Measurements from ENCODE around the gene NTMT1. TPM values are rescaled to one million over a fixed set of nuclear protein-coding genes. Genes with fewer than 3 reads are reported as not detected.
A peak's percentile ranks its signal among the peaks of the same experiment; 100 is the strongest.

The NTMT1 gene
- polyA plus RNA-seq, 6 donors from 2014 or later: 30.3 to 57.7 (median 35.4) TPM

DNA sequence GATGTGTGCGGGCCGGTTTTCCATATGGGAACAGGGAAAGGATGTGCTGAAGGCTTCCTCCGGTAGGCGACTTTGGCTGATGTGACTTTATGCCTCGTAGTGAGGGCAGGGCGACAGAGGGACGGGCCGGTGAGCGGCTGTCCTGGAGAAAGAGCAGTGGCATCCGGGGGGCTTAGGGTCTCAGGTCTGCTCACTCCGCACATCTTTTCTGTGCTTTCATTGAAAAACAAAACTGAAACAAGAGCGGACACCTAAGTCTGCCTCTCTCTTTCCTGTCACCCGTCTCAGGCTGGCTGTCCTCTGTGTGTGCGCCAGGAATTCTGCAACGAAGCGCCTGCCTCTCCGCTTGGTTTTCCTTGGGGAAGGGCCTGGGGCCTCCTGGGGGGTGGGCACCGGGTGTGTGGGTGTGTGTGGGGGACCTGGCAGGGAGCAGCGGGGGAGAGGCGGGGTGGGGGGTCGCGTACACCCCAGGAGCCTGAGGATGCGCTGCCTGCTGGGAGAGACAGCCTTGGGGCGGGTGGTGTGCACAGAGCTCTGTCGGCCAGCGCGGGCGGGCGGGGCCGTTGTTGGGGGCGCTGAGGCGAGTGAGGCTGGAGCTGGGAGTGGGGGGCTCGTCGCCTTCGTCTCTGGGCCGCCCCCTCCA, 38.9 kb downstream of the NTMT1 start:
- Mint-ChIP-seq H3K4me1 (peaks cover 6 to 9% (median 8%) of the 10 kb centered on the region in 3 donors), H3K36me3 (no peaks in the 10 kb centered on the region), H3K27ac (peak overlapping the region in 3 of 6 donors; percentile 44 to 66 (median 45)), H3K9me3 (no peaks in the 10 kb centered on the region), H3K4me3 (peak overlapping the region; percentile 74 to 90 (median 82)), H3K27me3 (peaks cover 19 to 59% (median 30%) of the 10 kb centered on the region in 3 donors)
- DNase-seq: no peak
- ATAC-seq (ENCODE audit: low read depth in 2 of 2): peak; percentile 56 to 63

- Mint-ChIP-seq H3K9me3 (no peaks in the 10 kb centered on the region), H3K36me3 (no peaks in the 10 kb centered on the region), H3K4me1 (peaks cover 6 to 9% (median 8%) of the 10 kb centered on the region in 3 donors), H3K27me3 (peaks cover 22 to 62% (median 34%) of the 10 kb centered on the region in 3 donors), H3K4me3 (peak within 1 kb of the TSS; percentile 74 to 90 (median 82)), H3K27ac (peak within 1 kb of the TSS in 3 of 6 donors; percentile 44 to 66 (median 45))
- DNase-seq (peak; percentile 11), ATAC-seq (ENCODE audit: low read depth in 2 of 2) (peak; percentile 63 to 65)
These were observed 39.4 kb downstream of the NTMT1 start, which contains the start of gene PRRX2 for GRCh38 chr9:129665389-129665775. PRRX2 (plus strand) TSS chr9:129665647; CDS start chr9:129665868, 221 bp downstream.

GRCh38 chr9:129665814-129666520, 40.0 kb downstream of the NTMT1 start:
- Mint-ChIP-seq H3K36me3 (no peaks in the 10 kb centered on the region), H3K27me3 (peaks cover 17 to 59% (median 32%) of the 10 kb centered on the region in 3 donors), H3K9me3 (no peaks in the 10 kb centered on the region), H3K4me3 (peak overlapping the region in 6 of 8 donors; percentile 30 to 82 (median 57)), H3K27ac (no peak overlapping the region), H3K4me1 (peaks cover 6 to 9% (median 8%) of the 10 kb centered on the region in 3 donors)
- DNase-seq (no peak), ATAC-seq (ENCODE audit: low read depth in 2 of 2) (peak in 1 of 2 donors; percentile 9)

DNA sequence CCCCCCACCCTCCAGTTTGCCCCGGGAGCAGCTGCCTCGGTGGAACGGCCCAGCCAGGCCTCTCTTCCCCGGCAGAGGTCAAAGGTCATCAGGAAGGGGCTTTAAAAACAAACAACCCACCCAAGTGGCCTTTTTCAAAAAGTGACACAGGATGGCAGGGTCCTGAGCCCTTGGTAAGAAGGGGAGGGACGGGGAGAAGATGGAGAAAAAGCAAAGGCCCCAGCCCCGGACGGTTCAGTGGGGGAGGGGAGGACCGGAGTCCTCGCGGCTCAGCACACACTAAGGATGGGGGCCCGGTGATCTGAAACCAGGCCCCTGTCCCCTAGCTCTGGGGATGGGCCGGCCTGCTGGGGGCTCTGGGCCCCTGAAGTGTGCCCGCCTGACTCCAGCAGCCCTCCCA, 40.6 kb downstream of the NTMT1 start:
- no peaks in the 10 kb centered on the region for H3K36me3 Mint-ChIP-seq
- no peak for ATAC-seq (ENCODE audit: low read depth in 2 of 2)
- no peaks in the 10 kb centered on the region for H3K9me3 Mint-ChIP-seq
- DNase-seq: no peak
- H3K4me1 Mint-ChIP-seq: peaks cover 6 to 9% (median 8%) of the 10 kb centered on the region in 3 donors
- peaks cover 15 to 57% (median 26%) of the 10 kb centered on the region in 3 donors for H3K27me3 Mint-ChIP-seq
- H3K27ac Mint-ChIP-seq: no peak overlapping the region
- peak overlapping the region in 1 of 8 donors; percentile 11 for H3K4me3 Mint-ChIP-seq

- peak overlapping the region in 1 of 8 donors; percentile 2 for H3K4me3 Mint-ChIP-seq
- no peaks in the 10 kb centered on the region for H3K9me3 Mint-ChIP-seq
- no peaks in the 10 kb centered on the region for H3K36me3 Mint-ChIP-seq
- no peak overlapping the region for H3K27ac Mint-ChIP-seq
- no peak for ATAC-seq (ENCODE audit: low read depth in 2 of 2)
- DNase-seq: no peak
- H3K27me3 Mint-ChIP-seq: peaks cover 15 to 63% (median 26%) of the 10 kb centered on the region in 3 donors
- H3K4me1 Mint-ChIP-seq: peaks cover 6 to 9% (median 8%) of the 10 kb centered on the region in 3 donors
These were observed 41.4 kb downstream of the NTMT1 start for GRCh38 chr9:129667378-129667777.

DNA sequence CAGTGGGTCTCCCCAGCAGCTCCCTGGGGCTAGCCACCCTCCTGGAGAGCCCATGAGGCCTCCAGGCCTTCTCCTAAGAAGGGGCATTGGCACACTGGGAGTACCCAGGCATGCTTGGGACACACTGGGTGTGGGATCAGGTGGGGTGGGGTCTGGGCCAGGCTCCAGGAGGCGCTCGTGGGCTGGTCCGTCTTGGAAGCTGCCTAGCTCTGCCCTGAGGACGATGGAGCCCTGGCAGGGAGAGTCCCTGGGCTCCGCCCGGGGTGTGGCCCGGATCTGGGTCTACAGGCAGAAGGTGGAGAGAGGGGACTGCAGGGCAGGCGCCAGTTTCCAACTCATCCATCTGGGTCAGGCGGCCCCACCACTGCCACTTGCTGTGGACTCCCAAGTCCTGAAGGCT, 41.9 kb downstream of the NTMT1 start:
- Mint-ChIP-seq H3K4me1 (peaks cover 6 to 9% (median 8%) of the 10 kb centered on the region in 3 donors), H3K9me3 (no peaks in the 10 kb centered on the region), H3K27ac (no peak overlapping the region), H3K36me3 (no peaks in the 10 kb centered on the region), H3K27me3 (peaks cover 10 to 63% (median 26%) of the 10 kb centered on the region in 3 donors), H3K4me3 (peak overlapping the region in 1 of 8 donors; percentile 61)
- DNase-seq: no peak
- no peak for ATAC-seq (ENCODE audit: low read depth in 2 of 2)

DNA sequence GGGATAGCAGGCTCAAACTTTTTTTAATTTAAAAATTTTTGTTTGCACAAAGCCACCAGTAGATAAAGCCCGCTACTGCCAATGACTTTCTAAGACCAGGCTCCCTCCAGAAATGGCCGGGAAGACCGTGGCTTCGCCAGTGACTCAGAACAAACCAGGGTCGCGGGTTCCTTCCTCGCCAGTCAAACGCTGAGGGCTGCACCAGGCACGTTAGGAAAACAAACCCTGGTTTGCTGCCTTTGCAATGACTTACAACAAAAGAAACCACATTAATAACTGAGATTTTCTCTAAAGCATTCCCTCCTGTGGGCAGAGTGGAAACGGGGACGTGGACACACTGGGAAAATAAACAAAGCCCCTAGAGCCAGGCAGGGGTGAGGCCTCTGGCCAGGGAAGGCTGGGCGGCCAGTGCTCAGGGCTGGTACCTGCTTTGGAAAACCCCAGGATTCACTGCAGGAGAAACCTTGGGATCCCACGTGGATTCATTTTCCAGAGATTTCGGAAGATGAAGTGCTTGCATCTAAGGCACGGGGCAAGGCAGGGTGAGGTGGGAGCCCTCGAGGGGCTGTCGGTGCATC, 43.3 kb downstream of the NTMT1 start:
- Mint-ChIP-seq H3K36me3 (no peaks in the 10 kb centered on the region), H3K9me3 (no peaks in the 10 kb centered on the region), H3K4me1 (peaks cover 6 to 9% (median 8%) of the 10 kb centered on the region in 3 donors), H3K27me3 (peaks cover 10 to 61% (median 26%) of the 10 kb centered on the region in 3 donors), H3K27ac (no peak overlapping the region), H3K4me3 (no peak overlapping the region)
- ATAC-seq (ENCODE audit: low read depth in 2 of 2): no peak
- no peak for DNase-seq

DNA sequence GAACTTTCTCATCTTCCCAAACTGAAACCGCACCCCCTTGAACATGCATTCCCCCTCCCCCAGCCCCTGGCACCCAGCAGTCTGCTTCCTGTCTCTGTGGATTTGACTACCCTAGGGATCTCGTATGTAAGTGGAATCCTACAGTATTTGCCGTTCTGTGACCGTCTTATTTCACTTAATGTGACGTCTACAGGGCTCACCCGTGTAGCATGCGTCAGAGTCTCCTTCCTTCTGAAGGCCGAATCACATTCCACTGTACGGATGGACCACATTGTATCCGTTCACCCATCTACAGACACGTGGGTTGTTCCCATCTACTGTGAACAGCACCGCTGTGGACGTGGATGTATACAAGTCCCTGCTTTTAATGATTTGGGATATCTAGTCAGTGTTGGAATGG, 44.0 kb downstream of the NTMT1 start:
- H3K36me3 Mint-ChIP-seq: no peaks in the 10 kb centered on the region
- H3K4me3 Mint-ChIP-seq: peak overlapping the region in 1 of 8 donors; percentile 16
- H3K4me1 Mint-ChIP-seq: peaks cover 2 to 5% (median 4%) of the 10 kb centered on the region in 3 donors
- no peaks in the 10 kb centered on the region for H3K9me3 Mint-ChIP-seq
- peaks cover 7 to 54% (median 21%) of the 10 kb centered on the region in 3 donors for H3K27me3 Mint-ChIP-seq
- ATAC-seq (ENCODE audit: low read depth in 2 of 2) (no peak), DNase-seq (no peak)
- peak overlapping the region in 1 of 6 donors; percentile 68 for H3K27ac Mint-ChIP-seq

DNA sequence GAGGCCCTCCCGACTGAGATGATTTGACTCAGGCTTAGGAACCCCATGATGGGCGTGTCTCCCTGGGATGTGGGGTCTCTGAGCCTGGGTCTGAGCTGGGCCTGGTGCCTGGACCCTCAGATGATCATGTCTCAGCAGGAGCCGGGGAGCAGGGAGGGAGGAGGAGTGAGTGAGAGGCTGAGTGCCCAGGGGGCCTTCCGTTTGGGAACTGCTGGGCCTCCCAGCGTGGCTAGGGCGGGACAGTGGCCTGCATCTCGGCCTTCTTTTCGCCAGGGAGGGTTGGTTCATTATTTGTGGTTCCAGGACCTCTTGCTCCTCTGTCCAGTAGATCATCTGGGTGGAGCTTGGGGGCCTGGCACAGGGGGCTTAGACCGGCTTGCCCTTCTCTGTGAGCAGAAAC, 45.1 kb downstream of the NTMT1 start:
- no peak for DNase-seq
- no peaks in the 10 kb centered on the region for H3K36me3 Mint-ChIP-seq
- no peak overlapping the region for H3K4me3 Mint-ChIP-seq
- peaks cover 0 to 4% (median 0%) of the 10 kb centered on the region in 3 donors for H3K4me1 Mint-ChIP-seq
- no peak for ATAC-seq (ENCODE audit: low read depth in 2 of 2)
- no peaks in the 10 kb centered on the region for H3K9me3 Mint-ChIP-seq
- peak overlapping the region in 1 of 6 donors; percentile 51 for H3K27ac Mint-ChIP-seq
- H3K27me3 Mint-ChIP-seq: peaks cover 8 to 55% (median 21%) of the 10 kb centered on the region in 3 donors

- Mint-ChIP-seq H3K4me3 (no peak overlapping the region), H3K27me3 (peaks cover 11 to 59% (median 26%) of the 10 kb centered on the region in 3 donors), H3K4me1 (peaks cover 0 to 4% (median 0%) of the 10 kb centered on the region in 3 donors), H3K9me3 (no peaks in the 10 kb centered on the region), H3K27ac (no peak overlapping the region), H3K36me3 (no peaks in the 10 kb centered on the region)
- DNase-seq (no peak), ATAC-seq (ENCODE audit: low read depth in 2 of 2) (no peak)
These were observed 45.6 kb downstream of the NTMT1 start for GRCh38 chr9:129671519-129671918.

DNA sequence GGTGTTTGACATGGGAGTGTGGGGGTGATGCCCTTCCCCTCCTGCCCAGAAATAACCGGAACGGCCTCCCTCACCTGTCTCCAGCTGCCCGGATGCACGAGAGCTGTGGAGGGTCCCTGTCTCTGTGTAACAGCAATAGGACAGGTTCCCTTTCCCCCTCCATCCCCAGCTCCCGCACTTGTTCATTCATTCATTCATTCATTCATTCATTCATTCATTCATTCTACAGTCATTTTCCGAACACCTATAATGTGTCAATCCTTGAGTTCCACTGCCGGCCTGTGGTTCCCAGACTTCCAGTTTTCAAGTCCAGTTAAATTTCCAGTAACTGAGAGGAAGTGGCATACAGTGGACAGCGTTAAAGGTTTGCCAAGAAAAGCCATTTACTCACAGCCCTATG, 46.7 kb downstream of the NTMT1 start:
- Mint-ChIP-seq H3K4me1 (no peaks in the 10 kb centered on the region), H3K27ac (no peak overlapping the region), H3K27me3 (peaks cover 14 to 61% (median 30%) of the 10 kb centered on the region in 3 donors), H3K9me3 (no peaks in the 10 kb centered on the region), H3K4me3 (no peak overlapping the region), H3K36me3 (no peaks in the 10 kb centered on the region)
- no peak for DNase-seq
- ATAC-seq (ENCODE audit: low read depth in 2 of 2): no peak

- DNase-seq (no peak), ATAC-seq (ENCODE audit: low read depth in 2 of 2) (no peak)
- H3K27ac Mint-ChIP-seq: no peak overlapping the region
- no peak overlapping the region for H3K4me3 Mint-ChIP-seq
- no peaks in the 10 kb centered on the region for H3K9me3 Mint-ChIP-seq
- H3K36me3 Mint-ChIP-seq: no peaks in the 10 kb centered on the region
- H3K4me1 Mint-ChIP-seq: no peaks in the 10 kb centered on the region
- peaks cover 17 to 59% (median 38%) of the 10 kb centered on the region in 3 donors for H3K27me3 Mint-ChIP-seq
These were observed 47.6 kb downstream of the NTMT1 start for GRCh38 chr9:129673602-129674001.

DNA sequence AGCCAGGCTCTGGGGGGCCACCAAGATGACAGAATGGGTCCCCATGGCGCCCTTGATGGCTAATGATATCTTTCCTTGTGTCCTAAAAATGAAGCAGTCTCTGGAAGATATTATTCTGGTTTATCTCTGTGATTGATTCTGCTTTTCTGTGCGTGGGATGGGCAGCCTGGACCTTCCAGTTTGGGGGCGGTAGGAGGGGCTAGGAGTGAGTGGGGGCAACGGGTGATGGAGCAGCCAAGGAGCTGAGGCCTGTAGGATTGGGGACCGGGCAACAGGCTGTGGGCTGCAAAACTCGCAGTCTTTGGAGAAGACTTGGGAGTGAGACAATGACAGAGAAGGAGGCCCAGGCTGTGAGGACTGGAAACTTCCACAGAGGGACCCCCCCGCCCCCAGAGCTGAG, 48.3 kb downstream of the NTMT1 start:
- H3K4me3 Mint-ChIP-seq: no peak overlapping the region
- DNase-seq (no peak), ATAC-seq (ENCODE audit: low read depth in 2 of 2) (no peak)
- H3K27ac Mint-ChIP-seq: peak overlapping the region in 1 of 6 donors; percentile 17
- H3K27me3 Mint-ChIP-seq: peaks cover 17 to 58% (median 42%) of the 10 kb centered on the region in 3 donors
- H3K36me3 Mint-ChIP-seq: no peaks in the 10 kb centered on the region
- no peaks in the 10 kb centered on the region for H3K4me1 Mint-ChIP-seq
- H3K9me3 Mint-ChIP-seq: no peaks in the 10 kb centered on the region
